ENCODE data around the gene FAM228B.

- TF ChIP-seq CTCF (optimal IDR thresholded peaks at IDR 0.05 in 1 of 3, IDR thresholded peaks at IDR 0.05 in 1 of 3, conservative IDR thresholded peaks at IDR 0.05 in 1 of 3; ENCODE audit: extremely low read depth in 1 of 3, insufficient read depth in 2 of 3, low read length in 3 of 3) (no peak), EZH2 (IDR thresholded peaks at IDR 0.05; ENCODE audit: low read length) (no peak)
Observed at GRCh38 chr2:24203787-24204150, 80.5 kb downstream of the FAM228B start.

Data from keratinocyte (primary cell).